ENCODE measurements around the gene DNAJC4.

DNAJC4 gene

DNA sequence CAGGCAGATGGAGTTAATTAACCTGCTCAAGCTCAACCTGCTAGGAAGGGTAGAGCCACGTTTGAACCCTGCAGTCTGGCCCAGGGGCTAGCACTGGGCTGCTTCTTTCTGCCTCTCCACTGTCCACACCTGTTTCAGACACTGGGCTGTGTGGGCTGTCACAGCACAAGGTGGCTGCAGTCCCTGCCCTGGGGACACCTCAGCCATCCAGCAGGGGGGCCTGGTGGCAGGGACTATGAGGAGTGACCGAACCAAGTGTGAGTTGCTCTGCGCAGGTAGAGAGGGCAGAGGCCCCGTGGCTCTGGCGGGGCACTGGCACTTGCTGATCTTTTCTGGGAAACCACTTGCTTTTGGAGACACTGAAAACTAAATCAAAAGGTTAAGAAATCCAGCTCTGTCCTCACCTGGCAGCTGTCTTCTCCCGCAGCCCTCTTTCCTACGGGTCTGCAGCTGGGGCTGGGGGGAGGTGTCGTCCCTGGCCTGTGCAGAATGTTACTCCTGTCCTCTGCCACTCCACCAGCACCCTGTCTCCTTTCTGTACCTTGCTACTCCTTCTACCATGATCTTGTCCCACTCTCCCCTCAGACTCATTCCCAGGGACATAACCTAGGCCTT, 48.3 kb downstream of the DNAJC4 start:
- TF ChIP-seq Cebpa-rat (IDR thresholded peaks at IDR 0.05): no peak
- peaks cover 0 to 8% (median 0%) of the 10 kb centered on the region in 11 experiments; a peak in 2 of 22 replicates for H4K20me1 ChIP-seq
- H3K4me2 ChIP-seq: no peak overlapping the region
- no peak overlapping the region for H3K4me3 ChIP-seq
- no peaks in the 10 kb centered on the region for H3K27me3 ChIP-seq
- H3K4me1 ChIP-seq: peaks cover 14 to 31% (median 19%) of the 10 kb centered on the region in 10 experiments
- peaks cover 17 to 71% (median 49%) of the 10 kb centered on the region in 11 experiments; a peak in 21 of 22 replicates for H3K36me3 ChIP-seq
- H3K9me3 ChIP-seq (replicated peaks in 1 of 11): no peaks in the 10 kb centered on the region
- H3K9ac ChIP-seq: peak overlapping the region in 3 of 11 experiments; percentile 19 to 44 (median 24); a peak in 3 of 22 replicates
- no peak overlapping the region for H3K27ac ChIP-seq

DNA sequence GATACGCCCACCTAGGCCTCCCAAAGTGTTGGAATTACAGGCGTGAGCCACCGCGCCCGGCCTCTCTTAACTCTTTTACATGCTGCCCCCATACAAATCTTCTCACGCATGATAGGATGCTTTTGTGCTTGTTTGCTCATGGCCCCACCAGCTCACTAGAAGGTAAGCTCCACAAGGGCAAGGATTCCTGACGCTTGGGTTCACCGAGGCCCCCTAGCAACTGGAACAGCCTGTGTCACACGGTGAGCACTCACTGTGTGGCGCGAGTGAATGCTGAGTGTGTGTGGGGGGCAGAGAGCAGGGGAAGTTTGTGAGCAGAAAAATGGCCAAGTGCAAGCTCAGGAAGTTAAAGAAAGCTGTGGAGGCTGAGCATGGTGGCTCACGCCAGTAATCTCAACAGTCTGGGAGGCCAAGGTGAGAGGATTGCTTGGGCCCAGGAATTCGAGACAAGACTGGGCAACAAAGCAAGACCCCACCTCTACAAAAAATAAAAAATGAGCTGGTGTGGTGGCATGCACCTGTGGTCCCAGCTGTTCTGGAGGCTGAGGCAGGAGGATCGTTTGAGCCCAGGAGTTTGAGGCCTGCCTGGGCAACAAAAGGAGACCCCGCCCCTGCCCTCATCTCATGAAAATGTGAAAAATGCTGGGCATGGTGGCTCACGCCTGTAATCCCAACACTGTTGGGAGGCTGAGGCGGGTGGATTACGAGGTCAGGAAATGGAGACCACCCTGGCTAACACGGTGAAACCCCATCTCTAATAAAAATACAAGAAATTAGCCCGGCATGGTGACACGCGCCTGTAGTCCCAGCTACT, 51.8 kb downstream of the DNAJC4 start:
- TF ChIP-seq Cebpa-rat (IDR thresholded peaks at IDR 0.05): no peak

DNA sequence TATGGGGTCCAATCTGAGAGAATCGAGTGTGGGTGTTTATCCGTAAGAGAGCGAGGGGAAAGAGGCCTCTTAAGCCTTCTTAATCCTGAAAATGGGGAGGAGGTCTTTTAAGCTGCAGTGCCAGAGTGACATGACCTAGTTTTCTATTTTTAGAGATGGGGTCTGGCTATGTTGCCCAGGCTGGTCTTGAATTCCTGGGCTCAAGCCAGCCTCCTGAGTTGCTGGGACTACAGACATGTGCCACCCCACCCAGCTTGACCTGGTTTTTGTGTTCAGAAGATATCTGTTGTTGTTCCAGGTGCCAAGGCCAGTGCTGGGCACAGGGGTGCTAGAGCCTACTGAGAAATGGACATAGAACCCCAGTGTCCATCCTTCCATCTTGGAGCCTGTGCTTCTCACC, 52.7 kb downstream of the DNAJC4 start:
- peaks cover 5 to 37% (median 23%) of the 10 kb centered on the region in 11 experiments; a peak in 19 of 22 replicates for H3K36me3 ChIP-seq
- H3K27ac ChIP-seq: 0 out of 22 replicates have a peak overlapping the region, but pooled peaks of 1 of the 11 experiments have one; percentile 2
- no peak for TF ChIP-seq Cebpa-rat (IDR thresholded peaks at IDR 0.05)
- peak overlapping the region; percentile 92 to 100 (median 96) for H3K4me2 ChIP-seq
- H4K20me1 ChIP-seq: peaks cover 0 to 13% (median 0%) of the 10 kb centered on the region in 11 experiments; a peak in 1 of 22 replicates
- H3K4me1 ChIP-seq: peaks cover 25 to 31% (median 26%) of the 10 kb centered on the region in 10 experiments
- H3K9ac ChIP-seq: peak overlapping the region in 9 of 11 experiments; percentile 83 to 92 (median 88); a peak in 16 of 22 replicates
- H3K9me3 ChIP-seq (replicated peaks in 1 of 11): no peaks in the 10 kb centered on the region
- peak overlapping the region in 1 of 10 experiments; percentile 81; a peak in 1 of 20 replicates for H3K4me3 ChIP-seq
- H3K27me3 ChIP-seq: no peaks in the 10 kb centered on the region

More for the DNA sequence above, 51.8 kb downstream of the DNAJC4 start:
- Histone ChIP-seq H4K20me1 (peaks cover 0 to 7% (median 0%) of the 10 kb centered on the region in 11 experiments; a peak in 2 of 22 replicates), H3K9ac (no peak overlapping the region), H3K9me3 (replicated peaks in 1 of 11) (no peaks in the 10 kb centered on the region), H3K4me1 (peaks cover 24 to 30% (median 27%) of the 10 kb centered on the region in 10 experiments), H3K36me3 (peaks cover 7 to 46% (median 32%) of the 10 kb centered on the region in 11 experiments; a peak in 20 of 22 replicates), H3K4me2 (no peak overlapping the region), H3K4me3 (no peak overlapping the region), H3K27ac (no peak overlapping the region), H3K27me3 (no peaks in the 10 kb centered on the region)
